Measurements from ENCODE around the gene PRKN. TPM values are rescaled to one million over a fixed set of nuclear protein-coding genes. Genes with fewer than 3 reads are reported as not detected.

PRKN gene
- polyA plus RNA-seq, 1 donor from 2014 or later: 1.2 TPM

GRCh38 chr6:162711376-162711775 is 16.2 kb downstream of the PRKN start:
- no peaks in the 10 kb centered on the region for H4K20me1 ChIP-seq (ENCODE audit: insufficient read depth)
- H2AFZ ChIP-seq (ENCODE audit: low read depth, low read length): no peak overlapping the region
- no peaks in the 10 kb centered on the region for H3K36me3 ChIP-seq (ENCODE audit: insufficient read depth, low read length)
- H3K27ac ChIP-seq (ENCODE audit: low read length): no peak overlapping the region
- no peak overlapping the region for H3K4me3 ChIP-seq (ENCODE audit: low read length)
- no peaks in the 10 kb centered on the region for H3K27me3 ChIP-seq (ENCODE audit: insufficient read depth, low read depth, low read length)
- H3F3A ChIP-seq (ENCODE audit: insufficient read depth, low read length, poor library complexity, severe bottlenecking): no peaks in the 10 kb centered on the region
- H3K9ac ChIP-seq (ENCODE audit: low read length): no peak overlapping the region
- no peak for TF ChIP-seq SMC3 (conservative IDR thresholded peaks at IDR 0.05; ENCODE audit: poor library complexity)
- TF ChIP-seq MXI1 (conservative IDR thresholded peaks at IDR 0.05; ENCODE audit: poor library complexity, severe bottlenecking): no peak
- no peak for TF ChIP-seq EZH2 (IDR thresholded peaks at IDR 0.05; ENCODE audit: borderline replicate concordance, insufficient read depth, low read length, poor library complexity, severe bottlenecking)
- no peak for TF ChIP-seq POLR2AphosphoS5 (IDR thresholded peaks at IDR 0.05)
- TF ChIP-seq CTCF (IDR thresholded peaks at IDR 0.05; ENCODE audit: poor library complexity, severe bottlenecking): no peak
- no peak for TF ChIP-seq EP300 (conservative IDR thresholded peaks at IDR 0.05; ENCODE audit: poor library complexity, severe bottlenecking)
- TF ChIP-seq REST (IDR thresholded peaks at IDR 0.05; ENCODE audit: borderline replicate concordance): no peak
- no peak for TF ChIP-seq TAF1 (IDR thresholded peaks at IDR 0.05; ENCODE audit: low read depth)
- no peak for TF ChIP-seq RAD21 (conservative IDR thresholded peaks at IDR 0.05)
- no peak overlapping the region for H3K4me2 ChIP-seq (ENCODE audit: low read length)
- no peaks in the 10 kb centered on the region for H3K9me2 ChIP-seq (ENCODE audit: insufficient read depth, low read length)
- no peaks in the 10 kb centered on the region for H3K9me3 ChIP-seq (ENCODE audit: low read length)
- H3K79me2 ChIP-seq (replicated peaks; ENCODE audit: insufficient read depth, low read length): no peaks in the 10 kb centered on the region

- no peaks in the 10 kb centered on the region for H3K36me3 ChIP-seq (ENCODE audit: insufficient read depth, low read length)
- TF ChIP-seq MXI1 (conservative IDR thresholded peaks at IDR 0.05; ENCODE audit: poor library complexity, severe bottlenecking) (no peak), TAF1 (IDR thresholded peaks at IDR 0.05; ENCODE audit: low read depth) (no peak), CTCF (IDR thresholded peaks at IDR 0.05; ENCODE audit: poor library complexity, severe bottlenecking) (no peak)
- H3K4me3 ChIP-seq (ENCODE audit: low read length): no peak overlapping the region
- no peaks in the 10 kb centered on the region for H3K27me3 ChIP-seq (ENCODE audit: insufficient read depth, low read depth, low read length)
- no peaks in the 10 kb centered on the region for H3K79me2 ChIP-seq (replicated peaks; ENCODE audit: insufficient read depth, low read length)
- H3K4me2 ChIP-seq (ENCODE audit: low read length): no peak overlapping the region
- H3K27ac ChIP-seq (ENCODE audit: low read length): no peak overlapping the region
- no peak overlapping the region for H3K9ac ChIP-seq (ENCODE audit: low read length)
- H3K9me2 ChIP-seq (ENCODE audit: insufficient read depth, low read length): no peaks in the 10 kb centered on the region
- no peaks in the 10 kb centered on the region for H4K20me1 ChIP-seq (ENCODE audit: insufficient read depth)
- H2AFZ ChIP-seq (ENCODE audit: low read depth, low read length): no peak overlapping the region
- no peaks in the 10 kb centered on the region for H3F3A ChIP-seq (ENCODE audit: insufficient read depth, low read length, poor library complexity, severe bottlenecking)
- no peaks in the 10 kb centered on the region for H3K9me3 ChIP-seq (ENCODE audit: low read length)
Measured at GRCh38 chr6:162710936-162711335, 16.6 kb downstream of the PRKN start.

All from neural cell (in vitro differentiated cells).